ENCODE measurements around the gene SPATA18. TPM values are rescaled to one million over a fixed set of nuclear protein-coding genes. Genes with fewer than 3 reads are reported as not detected.

Gene SPATA18
- total and polyA plus RNA-seq, 2 donors (not counting 1 experiment from before 2014, with no cell fraction given), result 0.42 to 1.9 TPM

GRCh38 chr4:52014903-52015302 is 36.2 kb upstream of the SPATA18 start:
- H3K27ac Mint-ChIP-seq, result no peak overlapping the region
- Histone ChIP-seq H3K4me1 (ENCODE audit: control insufficient read depth in 2 of 2, insufficient read depth in 2 of 2, low read length in 2 of 2) (no peaks in the 10 kb centered on the region), H3K79me2 (ENCODE audit: control insufficient read depth, insufficient read depth, low read length) (no peaks in the 10 kb centered on the region), H3K4me2 (replicated peaks; ENCODE audit: low read depth, low read length, poor library complexity, severe bottlenecking) (no peak overlapping the region), H4K20me1 (ENCODE audit: control insufficient read depth, insufficient read depth, low read length, poor library complexity, severe bottlenecking) (no peaks in the 10 kb centered on the region), H2AFZ (ENCODE audit: insufficient read depth, low read depth, low read length, poor library complexity, severe bottlenecking) (no peak overlapping the region), H3K36me3 (replicated peaks in 1 of 2; ENCODE audit: control extremely low read depth in 1 of 2, control insufficient read depth in 1 of 2, extremely low read depth in 1 of 2, insufficient read depth in 2 of 2, low read length in 1 of 2) (no peaks in the 10 kb centered on the region), H3K9ac (ENCODE audit: low read length) (no peak overlapping the region), H3K27me3 (replicated peaks in 1 of 4; ENCODE audit: control extremely low read depth in 1 of 4, control insufficient read depth in 3 of 4, insufficient read depth in 4 of 4, low read length in 3 of 4) (no peaks in the 10 kb centered on the region), H3K27ac (ENCODE audit: low read length in 2 of 2) (no peak overlapping the region), H3K4me3 (ENCODE audit: control extremely low read depth in 1 of 5, extremely low read depth in 1 of 5, insufficient read depth in 1 of 5, low read depth in 2 of 5, low read length in 4 of 5) (no peak overlapping the region), H3K9me3 (ENCODE audit: control extremely low read depth in 1 of 3, control insufficient read depth in 2 of 3, insufficient read depth in 1 of 3, low read length in 2 of 3) (no peaks in the 10 kb centered on the region)
- no peak for TF ChIP-seq CTCF (IDR thresholded peaks at IDR 0.05)
- TF ChIP-seq EZH2 (IDR thresholded peaks at IDR 0.05; ENCODE audit: borderline replicate concordance, insufficient read depth, low read depth, low read length, poor library complexity, severe bottlenecking), result no peak
- WGBS (ENCODE audit: insufficient coverage), result no CpG with 5 or more reads among the region's 1 CpG
- intact Hi-C loops (cut with micrococcal nuclease), result no loop called here
- peaks cover 2% of the 10 kb centered on the region for H3K4me1 Mint-ChIP-seq
- DNase-seq (no peak), ATAC-seq (ENCODE audit: low read depth) (no peak)
- no peaks in the 10 kb centered on the region for H3K9me3 Mint-ChIP-seq (ENCODE audit: insufficient read depth)
- ChIA-PET CTCF (no interaction called here), POLR2A (no interaction called here)
- H3K4me3 Mint-ChIP-seq, result no peak overlapping the region
- H3K27me3 Mint-ChIP-seq, result no peaks in the 10 kb centered on the region

GRCh38 chr4:52015366-52015765 is 35.7 kb upstream of the SPATA18 start:
- no peaks in the 10 kb centered on the region for H3K9me3 ChIP-seq (ENCODE audit: control extremely low read depth in 1 of 3, control insufficient read depth in 2 of 3, insufficient read depth in 1 of 3, low read length in 2 of 3)
- Mint-ChIP-seq H3K9me3 (ENCODE audit: insufficient read depth) (no peaks in the 10 kb centered on the region), H3K27ac (no peak overlapping the region), H3K4me1 (peaks cover 2% of the 10 kb centered on the region), H3K27me3 (no peaks in the 10 kb centered on the region), H3K4me3 (no peak overlapping the region)
- no peak overlapping the region for H3K27ac ChIP-seq (ENCODE audit: low read length in 2 of 2)
- H3K27me3 ChIP-seq (replicated peaks in 1 of 4; ENCODE audit: control extremely low read depth in 1 of 4, control insufficient read depth in 3 of 4, insufficient read depth in 4 of 4, low read length in 3 of 4), result no peaks in the 10 kb centered on the region
- H3K4me2 ChIP-seq (replicated peaks; ENCODE audit: low read depth, low read length, poor library complexity, severe bottlenecking), result no peak overlapping the region
- no peaks in the 10 kb centered on the region for H3K36me3 ChIP-seq (replicated peaks in 1 of 2; ENCODE audit: control extremely low read depth in 1 of 2, control insufficient read depth in 1 of 2, extremely low read depth in 1 of 2, insufficient read depth in 2 of 2, low read length in 1 of 2)
- ChIA-PET CTCF (interaction anchor here (1.6 kb wide), 1 partner anchor 11 kb away, joined by 4 read pairs; no protein-coding TSS in a partner anchor), POLR2A (no interaction called here)
- no peak for ATAC-seq (ENCODE audit: low read depth)
- no peaks in the 10 kb centered on the region for H4K20me1 ChIP-seq (ENCODE audit: control insufficient read depth, insufficient read depth, low read length, poor library complexity, severe bottlenecking)
- no peaks in the 10 kb centered on the region for H3K4me1 ChIP-seq (ENCODE audit: control insufficient read depth in 2 of 2, insufficient read depth in 2 of 2, low read length in 2 of 2)
- H3K79me2 ChIP-seq (ENCODE audit: control insufficient read depth, insufficient read depth, low read length), result no peaks in the 10 kb centered on the region
- H2AFZ ChIP-seq (ENCODE audit: insufficient read depth, low read depth, low read length, poor library complexity, severe bottlenecking), result no peak overlapping the region
- no peak overlapping the region for H3K9ac ChIP-seq (ENCODE audit: low read length)
- DNase-seq, result no peak
- no peak overlapping the region for H3K4me3 ChIP-seq (ENCODE audit: control extremely low read depth in 1 of 5, extremely low read depth in 1 of 5, insufficient read depth in 1 of 5, low read depth in 2 of 5, low read length in 4 of 5)
- intact Hi-C loops (cut with micrococcal nuclease), result no loop called here
- TF ChIP-seq CTCF (IDR thresholded peaks at IDR 0.05) (no peak), EZH2 (IDR thresholded peaks at IDR 0.05; ENCODE audit: borderline replicate concordance, insufficient read depth, low read depth, low read length, poor library complexity, severe bottlenecking) (no peak)
- no CpG with 5 or more reads among the region's 7 CpGs for WGBS (ENCODE audit: insufficient coverage)
